IMR-90 (cell line): ENCODE results near the gene CMIP. TPM values are rescaled to one million over a fixed set of nuclear protein-coding genes. Genes with fewer than 3 reads are reported as not detected.

Experiments used
- ATAC-seq: fragments of 200-7000 bp; cut with Tn5 transposase; 2 replicates; pipeline ENCODE4 v1.9.1; 2020; ENCODE audit warnings: low read depth, mild to moderate bottlenecking, moderate library complexity
- BruUV-seq: library from RNA; stranded (reverse); fragments of 400-500 nt; replicated peaks from 2 replicates; lab custom pipeline; 2021; lab: Mats Ljungman, UMichigan
- CTCF ChIA-PET: fragments of 300-600 bp; formaldehyde crosslinking; extraction: SDS; loops from one replicate; lab custom pipeline; 2021; ENCODE audit warnings: antibody characterized with exemption; lab: Yijun Ruan, JAX
- POLR2A ChIA-PET: fragments of 300-600 bp; sonication (Branson Sonifier 250); formaldehyde crosslinking; loops from one replicate; lab custom pipeline; 2022; ENCODE audit warnings: antibody characterized with exemption; ENCODE audit not compliant: unreplicated experiment; lab: Charles Lee
- DNase-seq: peaks from one replicate; pipeline ENCODE4 v3.0.0; 2013
- H2AFZ ChIP-seq: replicated peaks from 2 replicates; pipeline ENCODE3; 2013; ENCODE audit warnings: low read length, mild to moderate bottlenecking; ENCODE audit not compliant: poor library complexity
- H2AK5ac ChIP-seq: 2 replicates; pipeline ENCODE4 v1.6.1; 2013; ENCODE audit warnings: low read depth, low read length, inconsistent platforms
- H2AK9ac ChIP-seq: replicated peaks from 2 replicates; pipeline ENCODE3; 2013; ENCODE audit warnings: mild to moderate bottlenecking, low read depth, low read length, moderate library complexity; ENCODE audit not compliant: poor library complexity
- H2BK120ac ChIP-seq: 2 replicates; pipeline ENCODE4 v1.6.1; 2013; ENCODE audit warnings: low read depth, low read length, inconsistent platforms
- H2BK15ac ChIP-seq: 3 replicates; pipeline ENCODE4 v1.6.1; 2013; ENCODE audit warnings: low read depth, low read length, inconsistent platforms
- H2BK20ac ChIP-seq: 2 replicates; pipeline ENCODE4 v1.6.1; 2013; ENCODE audit warnings: low read depth, mild to moderate bottlenecking, inconsistent platforms, low read length, moderate library complexity
- H2BK5ac ChIP-seq: 2 replicates; pipeline ENCODE4 v1.6.1; 2013; ENCODE audit warnings: mild to moderate bottlenecking, low read depth, low read length, inconsistent platforms; ENCODE audit not compliant: poor library complexity, severe bottlenecking
- H3K14ac ChIP-seq: replicated peaks from 2 replicates; pipeline ENCODE4 v1.6.1; 2013; ENCODE audit warnings: low read depth, low read length, inconsistent platforms
- H3K18ac ChIP-seq: 2 replicates; pipeline ENCODE4 v1.6.1; 2013; ENCODE audit warnings: low read depth, low read length, control low read depth
- H3K23ac ChIP-seq: 2 replicates; pipeline ENCODE4 v1.6.1; 2013; ENCODE audit warnings: low read depth, low read length, inconsistent platforms
- H3K27ac ChIP-seq: 2 replicates; pipeline ENCODE4 v1.5.1; 2013; ENCODE audit warnings: mild to moderate bottlenecking, control low read depth, low read length; ENCODE audit not compliant: insufficient read depth
- H3K27me3 ChIP-seq: 2 replicates; pipeline ENCODE4 v1.6.1; 2013; ENCODE audit warnings: low read length; ENCODE audit not compliant: control insufficient read depth, insufficient read depth
- H3K36me3 ChIP-seq: 2 replicates; pipeline ENCODE4 v1.6.1; 2013; ENCODE audit warnings: low read length, mixed read lengths; ENCODE audit not compliant: control insufficient read depth, insufficient read depth
- H3K4ac ChIP-seq: 2 replicates; pipeline ENCODE4 v1.6.1; 2013; ENCODE audit warnings: low read depth, low read length, inconsistent platforms
- H3K4me1 ChIP-seq: 2 replicates; pipeline ENCODE4 v1.6.1; 2013; ENCODE audit warnings: low read length, mixed read lengths; ENCODE audit not compliant: control insufficient read depth, insufficient read depth
- H3K4me2 ChIP-seq: 2 replicates; pipeline ENCODE4 v1.6.1; 2013; ENCODE audit warnings: low read depth, mild to moderate bottlenecking, control low read depth, low read length, moderate library complexity
- H3K4me3 ChIP-seq: 2 replicates; pipeline ENCODE4 v1.5.1; 2013; ENCODE audit warnings: low read depth, mild to moderate bottlenecking, control low read depth, low read length, moderate library complexity; ENCODE audit not compliant: insufficient read depth
- H3K56ac ChIP-seq: 2 replicates; pipeline ENCODE4 v1.6.1; 2013; ENCODE audit warnings: low read length, inconsistent platforms; ENCODE audit not compliant: insufficient read depth; ENCODE audit errors: extremely low read depth
- H3K79me1 ChIP-seq, 2 experiments: 2 replicates each; pipeline ENCODE4 v1.6.1; 2013; ENCODE audit warnings: low read length in 2 of 2, inconsistent platforms in 1 of 2, low read depth in 1 of 2
- H3K9ac ChIP-seq: 2 replicates; pipeline ENCODE4 v1.6.1; 2013; ENCODE audit warnings: low read depth, low read length, control low read depth
- H3K9me1 ChIP-seq: 2 replicates; pipeline ENCODE4 v1.6.1; 2013; ENCODE audit warnings: low read length, inconsistent platforms; ENCODE audit not compliant: insufficient read depth
- H3K9me3 ChIP-seq: 2 replicates; pipeline ENCODE4 v1.6.1; 2013; ENCODE audit warnings: low read length; ENCODE audit not compliant: control insufficient read depth, insufficient read depth
- H4K20me1 ChIP-seq: 2 replicates; pipeline ENCODE4 v1.6.1; 2013; ENCODE audit warnings: low read length, inconsistent platforms; ENCODE audit not compliant: insufficient read depth
- H4K5ac ChIP-seq: 2 replicates; pipeline ENCODE4 v1.6.1; 2013; ENCODE audit warnings: mild to moderate bottlenecking, low read depth, low read length, control low read depth
- H4K8ac ChIP-seq, 2 experiments: 2 replicates each; pipeline ENCODE4 v1.6.1; 2013; ENCODE audit warnings: low read depth in 2 of 2, low read length in 2 of 2, control low read depth in 1 of 2, inconsistent platforms in 1 of 2
- H4K91ac ChIP-seq: 2 replicates; pipeline ENCODE4 v1.6.1; 2013; ENCODE audit warnings: low read depth, low read length, inconsistent platforms; ENCODE audit not compliant: insufficient read depth
- BHLHE40 ChIP-seq: fragments of 150-350 bp; IDR thresholded peaks from 2 replicates; pipeline ENCODE4 v1.6.1; 2016; ENCODE audit warnings: mild to moderate bottlenecking, low read depth, low read length
- CEBPB ChIP-seq: IDR thresholded peaks from 2 replicates; pipeline ENCODE4 v1.6.1; 2012; ENCODE audit warnings: low read depth, low read length, improper control_type of control experiment
- CHD1 ChIP-seq: IDR thresholded peaks from 2 replicates; pipeline ENCODE4 v1.6.1; 2012; ENCODE audit warnings: low read depth, low read length, improper control_type of control experiment
- ELK1 ChIP-seq: fragments of 150-350 bp; IDR thresholded peaks from 2 replicates; pipeline ENCODE4 v1.6.1; 2016; ENCODE audit warnings: low read depth, mild to moderate bottlenecking, low read length, moderate library complexity, borderline replicate concordance
- FOS ChIP-seq: fragments of 150-350 bp; IDR thresholded peaks from 2 replicates; pipeline ENCODE4 v1.6.1; 2016; ENCODE audit warnings: low read depth, low read length
- MAFK ChIP-seq: IDR thresholded peaks from 2 replicates; pipeline ENCODE4 v1.6.1; 2012; ENCODE audit warnings: low read depth, low read length, improper control_type of control experiment
- MAZ ChIP-seq: IDR thresholded peaks from 2 replicates; pipeline ENCODE4 v1.6.1; 2012; ENCODE audit warnings: low read depth, mild to moderate bottlenecking, low read length, improper control_type of control experiment, moderate library complexity, borderline replicate concordance
- MXI1 ChIP-seq: IDR thresholded peaks from 2 replicates; pipeline ENCODE4 v1.6.1; 2012; ENCODE audit warnings: low read depth, mild to moderate bottlenecking, low read length, moderate library complexity, borderline replicate concordance
- NFE2L2 ChIP-seq: fragments of 150-350 bp; IDR thresholded peaks from 2 replicates; pipeline ENCODE4 v1.6.1; 2016; ENCODE audit warnings: low read depth, mild to moderate bottlenecking, low read length
- POLR2A ChIP-seq: IDR thresholded peaks from 2 replicates; pipeline ENCODE4 v1.6.1; 2012; ENCODE audit warnings: mild to moderate bottlenecking, low read depth, low read length
- RAD21 ChIP-seq: IDR thresholded peaks from 2 replicates; pipeline ENCODE4 v1.6.1; 2012; ENCODE audit warnings: low read length, improper control_type of control experiment
- RCOR1 ChIP-seq: IDR thresholded peaks from 2 replicates; pipeline ENCODE4 v1.6.1; 2012; ENCODE audit warnings: mild to moderate bottlenecking, low read length, improper control_type of control experiment; ENCODE audit not compliant: insufficient replicate concordance
- RFX5 ChIP-seq: IDR thresholded peaks from 2 replicates; pipeline ENCODE4 v1.8.0; 2012; ENCODE audit warnings: low read depth, mild to moderate bottlenecking, low read length, moderate library complexity
- SMC3 ChIP-seq: fragments of 150-350 bp; IDR thresholded peaks from 2 replicates; pipeline ENCODE4 v1.6.1; 2016; ENCODE audit warnings: low read depth, mild to moderate bottlenecking, antibody characterized with exemption, low read length, moderate library complexity
- USF2 ChIP-seq: fragments of 150-350 bp; IDR thresholded peaks from 2 replicates; pipeline ENCODE4 v1.6.1; 2017; ENCODE audit warnings: mild to moderate bottlenecking, antibody characterized with exemption, low read length, low read depth
- WGBS, 2 experiments: methylation state at CpG; one replicate each; pipeline versions ENCODE4 v1.1.5 to v1.1.7; 2013; ENCODE audit warnings: missing lambda C conversion rate in 2 of 2; ENCODE audit not compliant: insufficient read length in 1 of 2; ENCODE audit errors: extremely low coverage in 2 of 2; 5-methylcytosine and 5-hydroxymethylcytosine counted together
- dilution Hi-C: fragments of 300-500 bp; cut with HindIII; formaldehyde crosslinking; loops from one replicate; pipeline ENCODE4 v1.14.3; 2018; ENCODE audit warnings: low sequenced_read_pairs; ENCODE audit not compliant: unreplicated experiment
- in situ Hi-C: fragments of 300-500 bp; cut with MboI; formaldehyde crosslinking; loops from 3 replicates; pipeline ENCODE4 v1.14.3; 2019; ENCODE audit warnings: low sequenced_read_pairs, inconsistent platforms, mixed read lengths
- intact Hi-C: fragments of 100-400 bp; cut with micrococcal nuclease; formaldehyde crosslinking; loops from 2 replicates; pipeline ENCODE4 v1.10.0; 2022
- polyA plus RNA-seq, 3 experiments: library from polyadenylated mRNA; depleted of rRNA; stranded (reverse); fragments of >200 nt; gene quantifications; 2 replicates each; pipeline ENCODE4 v1.2.3, GENCODE V29; 2012; ENCODE audit warnings: low replicate concordance in 1 of 3
- total RNA-seq: library from RNA; depleted of rRNA; stranded (reverse); fragments of >200 nt; gene quantifications from 2 replicates; pipeline ENCODE4 v1.2.3, GENCODE V29; 2012
- TF ChIP-seq, protein P1 (sequence below): conservative IDR thresholded peaks from 2 replicates; pipeline ENCODE4 v1.5.1; 2012; ENCODE audit warnings: mild to moderate bottlenecking, low read depth, low read length, improper control_type of control experiment

CMIP gene
- total and polyA plus RNA-seq, 2 of the 4 experiments (the other 2 are of a cell fraction): 3.2 to 11.6 TPM

DNA sequence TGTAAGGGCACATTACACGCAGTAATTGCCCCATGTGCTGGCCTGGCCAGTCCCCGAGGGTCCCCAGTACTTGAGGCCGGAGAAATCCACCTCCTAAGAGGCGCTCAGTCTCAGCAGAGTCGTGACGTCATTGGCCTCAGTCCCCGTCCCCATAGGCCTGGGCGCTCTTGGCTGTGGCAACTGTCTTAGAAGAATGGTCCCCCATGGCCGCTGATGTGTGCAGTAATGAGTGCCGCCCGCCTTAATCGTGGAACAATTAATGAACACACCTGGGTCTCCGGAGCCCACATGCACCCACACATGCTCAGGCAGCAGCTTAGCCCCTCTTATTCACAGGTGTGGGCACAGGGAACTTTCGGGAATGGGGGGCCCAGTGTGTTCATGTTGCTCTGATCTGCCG lies 248.0 kb downstream of the CMIP start:
- H3K27ac ChIP-seq: no peak overlapping the region
- in situ Hi-C loops: no loop called here

More for the DNA sequence above, 248.0 kb downstream of the CMIP start:
- CTCF ChIA-PET: no interaction called here
- Histone ChIP-seq H2AK5ac (no peak overlapping the region), H2BK5ac (no peak overlapping the region), H3K14ac (no peak overlapping the region; the same call in 1 of the 2 replicates), H3K9ac (no peak overlapping the region), H3K9me1 (peaks cover 27% of the 10 kb centered on the region), H3K36me3 (peaks cover 24% of the 10 kb centered on the region), H3K56ac (no peak overlapping the region), H4K20me1 (peaks cover 35% of the 10 kb centered on the region), H4K5ac (no peak overlapping the region), H3K23ac (no peak overlapping the region), H3K27me3 (no peaks in the 10 kb centered on the region), H3K4me1 (peaks cover 20% of the 10 kb centered on the region), H2BK15ac (no peak overlapping the region), H3K4ac (no peak overlapping the region), H2BK20ac (no peak overlapping the region), H3K79me1 (peaks cover 0 to 21% of the 10 kb centered on the region in 2 experiments; a peak in 3 of 4 replicates), H3K4me3 (no peak overlapping the region), H2BK120ac (no peak overlapping the region), H4K91ac (no peak overlapping the region), H3K9me3 (no peaks in the 10 kb centered on the region), H3K4me2 (no peak overlapping the region), H2AFZ (no peak overlapping the region), H2AK9ac (no peak overlapping the region), H4K8ac (no peak overlapping the region), H3K18ac (no peak overlapping the region; the same call in 1 of the 2 replicates)
- ATAC-seq (no peak), DNase-seq (no peak)
- WGBS, 2 experiments: 100% methylated on average over 5 of the region's 15 CpGs; no CpG with 5 or more reads in 1 of the 2 experiments
- intact Hi-C loops: no loop called here
- TF ChIP-seq ELK1: no peak
- TF ChIP-seq MXI1: no peak
- no peak for TF ChIP-seq NFE2L2
- TF ChIP-seq CEBPB: no peak
- no peak for TF ChIP-seq SMC3
- TF ChIP-seq RFX5: no peak
- TF ChIP-seq FOS: no peak
- no peak for TF ChIP-seq RCOR1
- no peak for TF ChIP-seq POLR2A
- no peak for TF ChIP-seq USF2
- TF ChIP-seq BHLHE40: no peak
- no peak for TF ChIP-seq CHD1
- TF ChIP-seq MAFK: no peak
- no peak for TF ChIP-seq RAD21
- TF ChIP-seq, protein P1, sequence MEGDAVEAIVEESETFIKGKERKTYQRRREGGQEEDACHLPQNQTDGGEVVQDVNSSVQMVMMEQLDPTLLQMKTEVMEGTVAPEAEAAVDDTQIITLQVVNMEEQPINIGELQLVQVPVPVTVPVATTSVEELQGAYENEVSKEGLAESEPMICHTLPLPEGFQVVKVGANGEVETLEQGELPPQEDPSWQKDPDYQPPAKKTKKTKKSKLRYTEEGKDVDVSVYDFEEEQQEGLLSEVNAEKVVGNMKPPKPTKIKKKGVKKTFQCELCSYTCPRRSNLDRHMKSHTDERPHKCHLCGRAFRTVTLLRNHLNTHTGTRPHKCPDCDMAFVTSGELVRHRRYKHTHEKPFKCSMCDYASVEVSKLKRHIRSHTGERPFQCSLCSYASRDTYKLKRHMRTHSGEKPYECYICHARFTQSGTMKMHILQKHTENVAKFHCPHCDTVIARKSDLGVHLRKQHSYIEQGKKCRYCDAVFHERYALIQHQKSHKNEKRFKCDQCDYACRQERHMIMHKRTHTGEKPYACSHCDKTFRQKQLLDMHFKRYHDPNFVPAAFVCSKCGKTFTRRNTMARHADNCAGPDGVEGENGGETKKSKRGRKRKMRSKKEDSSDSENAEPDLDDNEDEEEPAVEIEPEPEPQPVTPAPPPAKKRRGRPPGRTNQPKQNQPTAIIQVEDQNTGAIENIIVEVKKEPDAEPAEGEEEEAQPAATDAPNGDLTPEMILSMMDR: no peak
- TF ChIP-seq MAZ: no peak
- no TSS peak for BruUV-seq
- dilution Hi-C loops: no loop called here
- POLR2A ChIA-PET: no interaction called here
